Measurements from ENCODE around the gene HOXA4.

GRCh38 chr7:27092819-27093110 lies 37.8 kb downstream of the HOXA4 start:
- TF ChIP-seq EZH2 (IDR thresholded peaks at IDR 0.05; ENCODE audit: low read depth, unreplicated experiment), result no peak
- no peak for TF ChIP-seq CTCF (conservative IDR thresholded peaks at IDR 0.05; ENCODE audit: low read depth in 2 of 2)

Data from GM23338 (cell line).